ENCODE data around the gene MAPK8IP3.
"Not testable (repeated sequence)": the region's sequence is repeated elsewhere in the genome, so short reads cannot be mapped to it uniquely, and the experiment has no call there.

The MAPK8IP3 gene

DNA sequence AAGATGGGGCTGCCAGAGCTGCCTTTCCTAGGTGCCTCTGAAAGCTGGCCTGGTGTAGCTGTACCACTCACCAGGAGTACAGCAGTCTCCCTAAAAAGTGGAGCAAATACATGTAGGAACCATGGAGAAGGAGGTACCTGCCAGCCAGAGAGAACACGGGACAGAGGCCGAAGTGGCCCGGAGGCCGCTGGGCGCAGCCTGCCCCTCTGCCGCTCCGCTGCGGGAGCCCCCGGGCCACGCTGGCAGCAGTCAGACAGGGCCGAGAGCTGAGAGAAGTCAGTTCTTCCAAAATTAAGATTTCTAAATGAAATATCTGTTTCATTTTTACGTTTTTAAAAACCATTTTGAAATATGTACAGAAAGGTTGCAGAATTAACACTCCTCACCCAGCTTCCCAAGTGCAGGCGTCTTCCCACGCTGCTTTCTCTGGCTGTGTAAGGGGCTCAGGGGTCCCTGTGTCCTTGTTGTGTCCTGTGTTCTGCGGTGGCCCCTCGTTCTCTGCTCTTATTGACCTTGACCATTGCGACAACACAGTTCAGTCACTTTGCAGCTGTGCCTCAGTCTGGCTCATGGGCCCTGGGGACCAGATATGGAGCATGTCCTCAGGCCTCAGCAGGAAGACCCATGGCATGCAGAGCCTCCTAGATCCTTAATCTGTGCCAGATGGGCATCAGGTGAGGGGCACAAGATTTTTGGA lies 5.0 kb downstream of the MAPK8IP3 start:
- DNase-seq: no peak

DNA sequence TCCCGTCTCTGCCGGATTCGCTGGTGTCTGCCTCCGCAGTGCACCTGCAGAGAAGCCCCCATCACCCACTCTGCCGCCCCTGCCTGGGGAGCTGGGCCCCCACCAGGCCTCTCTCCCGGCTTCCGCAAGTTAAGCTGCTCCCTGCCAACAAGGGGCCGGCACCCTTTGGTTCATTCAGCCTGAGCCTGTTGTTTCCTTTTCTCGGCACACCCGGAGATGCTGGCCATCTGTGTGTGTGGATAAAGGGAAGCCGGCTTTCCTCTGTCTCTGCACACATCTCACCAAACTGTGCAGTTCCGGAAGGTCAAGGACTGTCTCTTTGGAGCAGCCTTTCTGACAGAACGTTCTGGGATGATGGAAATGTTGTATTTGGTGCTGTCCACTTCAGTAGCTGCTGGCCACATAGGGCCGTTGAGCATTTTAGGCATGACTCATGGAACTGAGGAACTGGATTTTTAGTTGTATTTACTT lies 6.8 kb downstream of the MAPK8IP3 start:
- no peak for DNase-seq

DNA sequence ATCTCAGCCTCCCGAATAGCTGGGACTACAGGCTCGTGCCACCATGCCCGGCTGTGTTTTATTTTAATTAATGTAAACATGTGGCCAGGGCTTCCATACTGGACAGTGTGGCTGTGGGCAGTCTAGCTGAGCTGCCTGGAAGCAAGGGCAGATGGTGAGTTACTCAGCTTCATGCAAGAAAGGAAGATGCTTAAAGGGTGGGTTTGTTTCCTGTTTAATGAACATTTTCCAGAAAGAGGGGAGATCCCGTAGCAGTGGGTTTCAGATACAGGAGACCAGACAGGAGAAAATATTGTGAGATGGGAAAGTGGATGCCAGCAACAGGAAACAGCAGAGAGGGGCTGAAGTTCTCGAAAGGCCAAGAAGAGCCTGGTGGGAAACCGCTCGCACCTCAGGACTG lies 7.3 kb downstream of the MAPK8IP3 start:
- DNase-seq: no peak

DNA sequence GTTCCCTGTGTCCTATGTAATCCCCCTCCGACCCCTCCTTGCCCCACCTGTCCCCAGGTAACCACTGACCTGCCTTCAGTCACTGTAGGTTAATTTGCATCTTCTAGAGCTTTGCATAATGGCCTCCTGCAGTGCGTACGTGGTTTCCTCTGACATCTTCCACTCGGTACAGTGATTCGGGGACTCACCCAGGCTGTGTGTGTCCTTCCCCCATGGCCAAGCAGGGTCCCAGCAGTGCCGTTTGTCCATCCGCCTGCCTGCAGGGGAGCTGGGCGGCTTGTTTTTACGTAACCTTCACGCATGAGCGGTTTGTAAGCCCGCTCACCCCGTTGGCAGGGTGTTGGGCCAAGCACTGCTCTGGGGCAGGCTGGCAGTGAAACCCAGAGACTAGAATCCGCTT lies 7.9 kb downstream of the MAPK8IP3 start:
- DNase-seq: no peak

DNA sequence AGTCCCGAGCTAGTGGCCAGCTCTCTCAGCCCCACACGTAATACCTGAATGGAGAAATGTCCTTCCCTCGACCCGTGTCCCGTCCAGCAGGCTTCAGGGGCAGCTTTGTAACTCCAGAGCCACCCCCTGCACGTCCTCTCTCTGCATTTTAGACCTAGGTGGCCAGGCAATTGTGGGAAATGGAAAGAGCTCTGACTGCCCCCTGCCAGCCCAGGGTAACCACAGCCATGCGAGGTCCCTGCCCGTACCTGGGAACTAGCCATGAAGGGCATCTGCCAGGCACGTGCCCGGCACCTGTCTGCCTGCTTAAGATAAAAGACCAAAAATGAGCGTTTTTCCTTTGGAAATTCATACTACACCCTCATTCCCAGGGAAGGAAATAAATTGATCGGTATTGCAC lies 9.2 kb downstream of the MAPK8IP3 start:
- no peak for DNase-seq

DNA sequence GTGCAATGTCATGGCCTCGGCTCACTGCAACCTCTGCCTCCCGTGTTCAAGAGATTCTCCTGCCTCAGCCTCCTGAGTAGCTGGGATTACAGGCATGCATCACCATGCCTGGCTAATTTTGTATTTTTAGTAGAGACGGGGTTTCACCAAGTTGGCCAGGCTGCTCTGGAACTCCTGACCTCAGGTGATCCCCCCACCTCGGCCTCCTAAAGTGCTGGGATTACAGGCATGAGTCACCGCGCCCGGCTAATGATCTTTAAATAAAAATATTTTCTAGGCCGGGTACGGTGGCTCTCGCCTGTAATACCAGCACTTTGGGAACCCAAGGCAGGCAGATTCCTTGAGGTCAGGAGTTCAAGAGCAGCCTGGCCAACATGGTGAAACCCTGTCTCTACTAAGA lies 12.2 kb downstream of the MAPK8IP3 start:
- DNase-seq: not testable (repeated sequence)

DNA sequence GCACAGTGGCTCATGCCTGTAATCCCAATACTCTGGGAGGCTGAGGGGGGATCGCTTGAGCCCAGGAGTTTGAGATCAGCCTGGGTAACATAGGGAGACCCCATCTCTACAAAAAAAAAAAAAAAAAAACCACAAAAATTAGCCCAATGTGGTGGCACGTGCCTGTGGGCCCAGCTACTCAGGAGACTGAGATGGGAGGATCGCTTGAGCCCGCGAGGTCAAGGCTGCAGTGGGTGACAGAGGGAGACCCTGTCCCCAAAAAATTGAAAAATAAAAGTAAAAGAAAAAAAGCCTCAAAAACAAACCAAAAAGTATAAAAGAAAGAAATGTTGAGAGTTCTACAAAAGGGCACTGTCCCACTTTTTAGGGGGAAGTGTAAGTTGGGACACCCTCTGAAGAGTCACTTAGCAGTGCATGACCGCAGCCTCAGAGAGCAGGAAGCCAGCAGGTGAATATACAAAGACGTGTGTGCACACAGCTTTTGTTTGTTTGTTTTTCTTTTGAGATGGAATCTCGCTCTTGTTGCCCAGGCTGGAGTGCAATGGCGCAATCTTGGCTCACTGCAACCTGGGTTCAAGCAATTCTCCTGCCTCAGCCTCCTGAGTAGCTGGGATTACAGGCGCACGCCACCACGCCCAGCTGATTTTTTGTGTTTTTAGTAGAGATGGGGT lies 13.7 kb downstream of the MAPK8IP3 start:
- not testable (repeated sequence) for DNase-seq

DNA sequence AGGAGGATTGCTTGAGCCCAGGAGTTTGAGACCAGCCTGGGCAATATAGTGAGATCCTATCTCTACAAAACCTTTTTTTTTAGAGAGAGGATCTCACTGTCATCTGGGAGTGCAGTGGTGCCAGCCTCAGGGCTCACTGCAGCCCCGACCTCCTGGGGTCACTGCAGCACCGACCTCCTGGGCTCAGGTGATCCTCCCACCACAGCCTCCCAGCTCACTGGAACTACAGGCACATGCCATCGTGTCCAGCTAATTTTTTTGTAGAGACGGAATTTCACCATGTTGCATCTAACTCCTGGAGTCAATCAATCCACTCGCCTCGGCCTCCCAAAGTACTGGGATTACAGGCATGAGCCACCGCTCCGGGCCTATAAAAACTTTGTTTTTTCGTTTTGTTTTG lies 15.4 kb downstream of the MAPK8IP3 start:
- DNase-seq: no peak

DNA sequence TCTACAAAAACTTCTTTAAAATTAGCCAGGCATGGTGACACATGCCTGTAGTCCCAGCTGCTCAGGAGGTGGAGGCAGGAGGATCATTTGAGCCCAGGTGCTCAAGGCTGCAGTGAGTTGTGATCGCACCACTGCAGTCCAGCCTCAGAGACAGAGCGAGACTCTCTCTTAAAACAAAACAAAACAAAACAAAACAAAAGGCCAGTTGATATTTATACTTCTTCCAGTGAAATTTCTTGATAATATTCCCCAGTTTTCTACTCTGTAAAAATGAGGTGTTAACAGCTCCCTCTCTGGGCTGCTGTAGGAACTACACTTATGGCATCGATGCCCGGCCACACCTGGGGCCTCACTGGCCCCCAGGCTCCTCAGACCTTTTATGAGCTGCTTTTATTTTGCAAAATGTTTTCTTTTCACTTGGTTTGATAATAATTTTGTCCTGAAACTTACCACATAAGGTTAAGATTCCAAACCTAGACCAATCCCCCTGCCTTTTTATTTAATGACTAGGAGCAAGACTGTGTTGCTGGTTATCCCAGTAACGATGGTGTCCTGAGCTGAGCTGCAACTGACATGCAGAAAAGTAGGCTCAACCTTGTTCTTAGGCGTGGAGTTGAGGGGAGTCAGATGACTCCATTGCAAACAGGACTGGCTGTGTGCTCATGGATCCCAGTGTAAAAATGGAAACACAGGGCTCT lies 17.6 kb downstream of the MAPK8IP3 start:
- peak; percentile 32 for DNase-seq

DNA sequence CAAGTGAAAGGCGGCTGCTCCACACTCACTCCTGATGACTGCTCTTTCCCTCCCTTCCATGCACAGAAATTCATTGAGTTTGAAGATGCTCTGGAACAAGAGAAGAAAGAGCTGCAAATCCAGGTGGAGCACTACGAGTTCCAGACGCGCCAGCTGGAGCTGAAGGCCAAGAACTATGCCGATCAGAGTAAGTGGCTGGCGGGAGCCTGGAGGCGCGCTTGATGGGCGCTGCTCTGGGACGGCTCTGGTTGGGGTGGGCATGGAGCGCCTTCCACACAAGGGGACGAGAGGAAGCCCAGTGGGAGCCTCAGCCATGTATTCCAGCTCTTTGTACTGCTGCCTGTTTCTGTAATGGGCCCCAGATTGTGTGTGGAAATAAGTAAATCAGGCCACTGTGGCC lies 18.5 kb downstream of the MAPK8IP3 start:
- DNase-seq: no peak

DNA sequence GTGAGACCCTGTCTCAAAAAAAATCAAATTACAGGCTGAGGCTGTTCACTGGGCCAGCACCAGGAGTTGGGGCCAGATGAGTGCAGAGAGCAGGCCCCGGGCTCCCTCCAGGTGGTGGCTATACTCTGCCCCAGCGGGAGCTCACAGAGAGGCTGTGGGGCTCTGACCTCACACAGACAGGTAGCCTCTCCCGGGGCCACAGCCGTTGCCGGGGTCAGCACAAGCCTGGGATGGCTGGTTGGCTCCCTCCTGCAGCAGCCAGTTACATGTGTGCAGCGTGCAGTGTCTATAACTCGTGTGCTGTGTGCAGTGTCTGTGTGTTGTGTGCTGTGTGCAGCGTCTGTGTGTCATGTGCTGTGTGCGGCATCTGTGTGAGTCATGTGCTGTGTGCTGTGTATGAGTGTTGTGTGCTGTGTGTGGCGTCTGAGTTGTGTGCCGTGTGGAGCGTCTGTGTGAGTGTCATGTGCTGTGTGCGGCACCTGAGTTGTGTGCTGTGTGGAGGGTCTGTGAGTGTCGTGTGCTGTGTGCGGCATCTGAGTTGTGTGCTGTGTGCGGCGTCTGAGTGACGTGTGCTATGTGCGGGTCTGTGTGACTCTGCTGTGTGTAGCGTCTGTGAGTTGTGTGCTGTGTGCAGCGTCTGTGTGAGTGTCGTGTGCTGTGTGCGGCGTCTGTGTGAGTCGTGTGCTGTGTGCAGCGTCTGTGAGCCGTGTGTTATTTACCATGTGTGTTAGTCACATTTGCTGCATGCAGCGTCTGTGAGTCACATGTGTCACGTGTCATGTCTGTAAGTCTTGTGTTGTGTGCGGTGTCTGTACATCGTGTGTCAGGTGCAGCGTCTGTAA lies 20.9 kb downstream of the MAPK8IP3 start:
- DNase-seq: no peak

DNA sequence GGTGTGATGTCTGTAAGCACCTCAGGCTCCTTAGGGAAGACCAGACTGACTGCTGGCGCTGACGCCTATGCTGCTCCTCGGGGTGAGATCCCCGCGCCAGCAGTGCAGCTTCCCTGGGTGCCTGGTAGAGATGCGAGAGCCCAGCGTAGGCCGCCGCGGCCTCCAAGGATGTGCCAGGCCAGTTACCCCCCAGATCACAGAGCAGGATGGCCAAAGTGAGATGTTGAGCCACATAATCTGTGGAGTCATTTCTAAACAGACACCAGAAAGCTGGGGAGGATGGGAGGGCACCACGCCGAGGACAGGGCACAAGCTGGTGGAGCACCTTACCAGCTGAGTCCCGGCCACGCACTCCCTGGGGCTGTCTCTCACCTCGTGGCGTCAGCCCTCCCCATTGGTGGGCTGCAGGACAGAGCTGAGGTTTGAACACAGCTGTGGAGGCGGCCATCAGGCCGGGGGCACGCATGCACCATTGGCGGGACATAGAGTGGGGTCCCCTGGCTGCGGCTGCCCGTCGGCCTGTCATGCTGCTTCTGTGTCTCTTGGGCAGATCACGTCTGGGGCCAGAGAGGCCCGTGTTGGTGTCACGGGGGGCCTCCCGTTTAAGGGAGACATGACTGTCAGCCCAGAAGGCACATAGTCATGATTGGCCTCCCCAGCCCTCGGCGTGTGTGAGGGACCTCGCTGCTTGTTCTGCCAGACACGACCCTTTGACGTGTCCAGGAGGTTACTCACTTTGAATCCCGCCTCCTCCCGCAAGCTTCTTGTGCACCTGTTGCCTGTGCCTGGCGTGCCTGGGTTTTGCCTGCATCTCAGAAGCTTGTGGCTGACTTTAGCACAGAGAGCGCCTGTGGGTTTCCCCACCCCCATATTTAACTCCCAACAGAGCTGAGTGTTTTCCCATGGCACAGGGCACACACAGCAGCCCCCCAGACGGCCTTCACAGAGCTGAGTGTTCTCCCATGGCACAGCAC lies 21.9 kb downstream of the MAPK8IP3 start:
- DNase-seq: no peak

DNA sequence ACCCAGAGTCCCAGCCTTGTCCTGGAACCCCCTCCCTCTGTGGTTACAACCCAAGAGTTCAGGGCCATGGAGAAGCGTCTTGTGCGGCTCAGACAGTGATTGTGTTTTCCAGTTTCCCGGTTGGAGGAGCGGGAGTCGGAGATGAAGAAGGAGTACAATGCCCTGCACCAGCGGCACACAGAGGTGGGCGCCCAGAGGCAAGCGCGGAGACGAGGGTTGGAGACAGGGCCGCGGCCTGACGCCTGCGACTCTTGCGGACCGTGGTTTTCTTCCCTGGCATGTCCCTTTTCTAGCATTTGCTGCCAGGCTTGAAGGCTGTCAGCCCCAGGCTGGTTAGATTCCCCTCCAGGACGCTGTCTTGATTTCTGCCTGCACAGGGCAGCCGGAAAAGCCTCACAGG lies 23.0 kb downstream of the MAPK8IP3 start:
- DNase-seq: no peak

DNA sequence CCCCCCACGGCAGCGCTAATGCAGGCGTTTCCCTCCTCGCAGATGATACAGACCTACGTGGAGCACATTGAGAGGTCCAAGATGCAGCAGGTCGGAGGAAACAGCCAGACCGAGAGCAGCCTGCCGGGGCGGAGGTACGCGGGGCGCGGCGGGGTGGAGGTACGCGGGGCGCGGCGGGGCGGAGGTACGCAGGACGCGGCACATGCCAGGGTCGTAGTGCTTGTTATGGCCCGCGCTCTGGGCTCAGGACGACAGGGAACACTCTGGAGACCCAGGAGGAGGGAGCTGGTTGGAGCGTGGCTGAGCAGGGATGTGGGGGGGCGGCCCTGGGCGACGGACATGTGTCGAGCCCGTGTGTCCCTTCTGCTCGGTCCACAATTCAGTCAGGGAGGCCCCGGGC lies 23.4 kb downstream of the MAPK8IP3 start:
- no peak for DNase-seq

DNA sequence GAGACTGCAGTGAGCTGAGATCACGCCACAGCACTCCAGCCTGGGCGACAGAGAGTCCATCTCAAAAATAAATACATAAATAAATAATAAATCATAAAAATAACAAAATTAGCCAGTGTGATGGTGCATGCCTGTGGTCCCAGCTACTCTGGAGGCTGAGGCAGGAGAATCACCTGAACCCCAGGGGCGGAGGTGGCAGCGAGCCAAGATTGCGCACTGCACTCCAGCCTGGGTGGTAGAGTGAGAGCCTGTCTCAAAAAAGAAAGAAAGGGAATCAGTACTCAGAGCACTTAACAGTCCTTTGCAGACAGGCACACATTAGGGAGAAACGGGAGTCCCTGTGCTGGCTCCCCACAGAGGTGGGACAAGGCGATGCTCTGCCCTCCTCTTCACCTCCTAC lies 25.1 kb downstream of the MAPK8IP3 start:
- no peak for DNase-seq

DNA sequence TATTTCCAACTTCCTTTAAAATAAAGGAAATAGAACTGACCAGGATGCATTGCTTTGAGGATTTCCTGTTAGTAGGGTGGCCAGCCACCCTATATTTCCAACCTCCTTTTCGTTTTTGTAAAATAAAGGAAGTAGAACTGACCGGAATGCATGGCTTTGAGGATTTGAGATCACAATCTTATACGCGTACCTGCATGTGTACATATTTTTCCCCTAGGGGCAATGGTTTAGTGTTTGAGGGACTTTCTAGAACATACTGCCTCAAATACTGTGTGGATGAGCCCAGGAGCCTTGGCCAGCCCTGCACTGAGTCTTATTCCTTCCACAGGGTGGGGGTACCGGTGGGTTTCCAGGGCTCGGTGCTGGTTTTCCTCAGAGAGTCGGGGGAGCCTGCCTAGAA lies 25.6 kb downstream of the MAPK8IP3 start:
- no peak for DNase-seq

DNA sequence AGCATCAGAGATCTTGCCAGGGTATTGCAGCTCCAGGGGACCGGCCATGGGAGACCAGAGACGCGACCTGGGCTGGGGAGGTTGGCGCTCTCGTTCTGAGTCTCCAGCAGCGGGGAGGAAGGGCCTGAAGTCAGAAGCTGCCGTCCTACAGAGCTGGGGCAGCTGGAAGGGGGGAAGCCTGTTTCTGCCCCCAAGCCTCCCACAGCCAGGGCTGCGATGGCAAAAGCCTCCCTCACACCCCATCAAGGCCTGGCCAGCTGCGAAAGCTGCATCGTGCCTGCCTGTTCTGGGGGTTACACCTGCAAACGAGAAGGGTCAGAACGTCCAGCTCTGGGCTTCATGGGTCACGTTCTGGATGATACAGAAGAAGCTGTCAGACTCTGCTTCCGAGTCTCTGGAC lies 26.1 kb downstream of the MAPK8IP3 start:
- DNase-seq: no peak

DNA sequence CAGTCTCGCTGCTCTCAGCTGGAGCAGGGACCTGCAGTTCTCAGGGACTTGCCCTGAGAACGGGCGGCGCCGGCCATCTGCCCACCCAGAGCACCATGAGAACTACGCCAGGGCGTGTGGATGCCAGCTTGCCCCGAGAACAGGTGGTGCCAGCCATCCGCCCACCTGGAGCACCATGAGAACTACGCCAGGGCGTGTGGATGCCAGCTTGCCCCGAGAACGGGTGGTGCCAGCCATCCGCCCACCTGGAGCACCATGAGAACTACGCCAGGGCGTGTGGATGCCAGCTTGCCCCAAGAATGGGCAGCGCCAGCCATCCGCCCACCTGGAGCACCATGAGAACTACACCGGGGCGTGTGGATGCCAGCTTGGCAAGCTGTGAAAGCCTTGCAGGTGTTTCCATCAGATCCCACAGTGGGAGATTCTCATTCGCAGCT lies 26.6 kb downstream of the MAPK8IP3 start:
- not testable (repeated sequence) for DNase-seq

DNA sequence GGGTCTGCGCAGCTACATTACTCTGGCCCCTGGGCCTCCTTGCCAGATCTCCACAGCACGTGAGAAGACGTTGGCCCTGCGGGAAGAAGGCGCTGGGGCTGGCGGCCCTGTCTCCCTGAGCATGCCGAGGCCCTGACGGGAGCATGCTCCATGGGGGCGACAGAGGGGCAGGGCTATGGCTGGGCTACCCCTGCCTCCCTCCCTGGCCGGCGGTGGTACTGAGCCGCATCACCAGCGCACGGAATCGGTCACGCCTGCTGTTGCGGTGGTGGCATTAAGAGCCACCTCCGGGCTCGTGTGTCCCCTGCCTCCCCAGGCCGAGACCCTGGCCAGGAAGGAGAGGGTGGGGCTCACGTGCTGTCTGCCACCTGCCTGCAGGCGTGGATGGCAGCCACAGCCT lies 28.1 kb downstream of the MAPK8IP3 start:
- DNase-seq: no peak

DNA sequence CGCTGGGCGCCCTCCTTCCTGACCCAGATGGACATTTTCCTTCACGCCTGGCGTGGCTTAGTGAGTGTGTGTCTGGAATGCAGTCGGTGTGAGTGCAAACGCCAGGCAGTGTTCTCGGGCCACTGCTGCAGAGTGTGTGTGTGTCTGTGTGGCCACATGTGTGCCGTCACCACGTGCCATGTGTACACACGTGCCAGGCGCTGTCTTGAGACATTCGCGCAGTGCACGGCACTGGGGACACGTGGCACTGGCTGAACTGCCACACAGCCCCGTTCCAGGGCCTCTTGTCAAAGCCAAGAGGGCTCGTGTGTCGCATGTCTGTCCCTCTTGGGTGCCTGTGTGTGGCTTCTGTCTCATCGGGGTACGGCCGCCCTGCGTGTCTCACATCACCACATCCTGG lies 28.8 kb downstream of the MAPK8IP3 start:
- no peak for DNase-seq

DNA sequence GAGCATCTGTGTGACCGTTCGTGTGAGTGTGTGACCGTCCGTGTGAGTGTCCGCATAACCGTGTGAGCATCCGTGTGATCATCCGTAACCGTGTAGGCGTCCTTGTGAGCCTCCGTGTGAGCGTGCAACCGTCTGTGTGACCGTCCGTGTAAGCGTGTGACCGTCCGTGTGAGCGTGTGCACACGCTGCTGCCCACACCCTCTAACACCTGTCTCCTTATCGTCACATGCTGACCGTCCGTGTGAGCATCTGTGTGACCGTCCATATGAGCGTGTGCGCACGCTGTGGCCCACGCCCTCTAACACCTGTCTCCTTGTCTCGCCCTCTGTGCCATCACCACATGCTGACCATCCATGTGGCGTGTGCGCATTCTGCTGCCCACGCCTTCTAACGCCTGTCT lies 34.2 kb downstream of the MAPK8IP3 start:
- no peak for DNase-seq

All from kidney glomerular epithelial cell (primary cell).